ENCODE data around the gene HMGCR. TPM values are rescaled to one million over a fixed set of nuclear protein-coding genes. Genes with fewer than 3 reads are reported as not detected.
A peak's percentile ranks its signal among the peaks of the same experiment; 100 is the strongest.

The HMGCR gene
- total and polyA plus RNA-seq, 9 of the 15 experiments (the other 6 are each of a cell fraction or from before 2014, with no cell fraction given) = 29.5 to 155 (median 61.5) TPM

GRCh38 chr5:75336615-75337336 lies at the start of gene HMGCR (continued):
- TF ChIP-seq PYGO2 (tag; IDR thresholded peaks at IDR 0.05) (no peak), HCFC1 (IDR thresholded peaks at IDR 0.05; ENCODE audit: low read depth, low read length) (peak; percentile 36; the same call in 1 of the 2 replicates), POLR2H (tag; IDR thresholded peaks at IDR 0.05; ENCODE audit: low read depth) (peak; percentile 75), MEF2D (tag; conservative IDR thresholded peaks at IDR 0.05; ENCODE audit: low read depth) (no peak), CREB1 (IDR thresholded peaks at IDR 0.05) (peak; percentile 89), CREB1 (CRISPR knock-in tag; IDR thresholded peaks at IDR 0.05) (peak; percentile 91), ZNF253 (CRISPR knock-in tag; conservative IDR thresholded peaks at IDR 0.05) (no peak), SRSF7 (optimal IDR thresholded peaks at IDR 0.05; ENCODE audit: low read depth, low read length) (no peak), ZNF830 (CRISPR knock-in tag; IDR thresholded peaks at IDR 0.05) (no peak), PML (IDR thresholded peaks at IDR 0.05; ENCODE audit: low read length) (peak; percentile 60; the same call in 1 of the 2 replicates), KAT2B (IDR thresholded peaks at IDR 0.05; ENCODE audit: low read depth, low read length) (no peak), GATA2 (CRISPR knock-in tag; IDR thresholded peaks at IDR 0.05) (no peak), NFIX (CRISPR knock-in tag; IDR thresholded peaks at IDR 0.05; ENCODE audit: low read depth) (no peak), NRF1 (conservative IDR thresholded peaks at IDR 0.05 in 1 of 2, IDR thresholded peaks at IDR 0.05 in 1 of 2) (peak; percentile 91 to 93), EZH2 (IDR thresholded peaks at IDR 0.05; ENCODE audit: borderline replicate concordance, low read depth, low read length) (no peak), BCL6 (CRISPR knock-in tag; IDR thresholded peaks at IDR 0.05) (no peak), SRSF9 (IDR thresholded peaks at IDR 0.05; ENCODE audit: borderline replicate concordance, low read depth, low read length) (no peak)
- TF ChIP-seq, protein P1, sequence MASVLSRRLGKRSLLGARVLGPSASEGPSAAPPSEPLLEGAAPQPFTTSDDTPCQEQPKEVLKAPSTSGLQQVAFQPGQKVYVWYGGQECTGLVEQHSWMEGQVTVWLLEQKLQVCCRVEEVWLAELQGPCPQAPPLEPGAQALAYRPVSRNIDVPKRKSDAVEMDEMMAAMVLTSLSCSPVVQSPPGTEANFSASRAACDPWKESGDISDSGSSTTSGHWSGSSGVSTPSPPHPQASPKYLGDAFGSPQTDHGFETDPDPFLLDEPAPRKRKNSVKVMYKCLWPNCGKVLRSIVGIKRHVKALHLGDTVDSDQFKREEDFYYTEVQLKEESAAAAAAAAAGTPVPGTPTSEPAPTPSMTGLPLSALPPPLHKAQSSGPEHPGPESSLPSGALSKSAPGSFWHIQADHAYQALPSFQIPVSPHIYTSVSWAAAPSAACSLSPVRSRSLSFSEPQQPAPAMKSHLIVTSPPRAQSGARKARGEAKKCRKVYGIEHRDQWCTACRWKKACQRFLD (CRISPR knock-in tag; IDR thresholded peaks at IDR 0.05) = no peak
- TF ChIP-seq, protein P2, sequence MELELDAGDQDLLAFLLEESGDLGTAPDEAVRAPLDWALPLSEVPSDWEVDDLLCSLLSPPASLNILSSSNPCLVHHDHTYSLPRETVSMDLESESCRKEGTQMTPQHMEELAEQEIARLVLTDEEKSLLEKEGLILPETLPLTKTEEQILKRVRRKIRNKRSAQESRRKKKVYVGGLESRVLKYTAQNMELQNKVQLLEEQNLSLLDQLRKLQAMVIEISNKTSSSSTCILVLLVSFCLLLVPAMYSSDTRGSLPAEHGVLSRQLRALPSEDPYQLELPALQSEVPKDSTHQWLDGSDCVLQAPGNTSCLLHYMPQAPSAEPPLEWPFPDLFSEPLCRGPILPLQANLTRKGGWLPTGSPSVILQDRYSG (tag; conservative IDR thresholded peaks at IDR 0.05; ENCODE audit: low read depth) = no peak

Data from K562 (cell line).